ENCODE results near the gene DSCAML1.

Gene DSCAML1

DNA sequence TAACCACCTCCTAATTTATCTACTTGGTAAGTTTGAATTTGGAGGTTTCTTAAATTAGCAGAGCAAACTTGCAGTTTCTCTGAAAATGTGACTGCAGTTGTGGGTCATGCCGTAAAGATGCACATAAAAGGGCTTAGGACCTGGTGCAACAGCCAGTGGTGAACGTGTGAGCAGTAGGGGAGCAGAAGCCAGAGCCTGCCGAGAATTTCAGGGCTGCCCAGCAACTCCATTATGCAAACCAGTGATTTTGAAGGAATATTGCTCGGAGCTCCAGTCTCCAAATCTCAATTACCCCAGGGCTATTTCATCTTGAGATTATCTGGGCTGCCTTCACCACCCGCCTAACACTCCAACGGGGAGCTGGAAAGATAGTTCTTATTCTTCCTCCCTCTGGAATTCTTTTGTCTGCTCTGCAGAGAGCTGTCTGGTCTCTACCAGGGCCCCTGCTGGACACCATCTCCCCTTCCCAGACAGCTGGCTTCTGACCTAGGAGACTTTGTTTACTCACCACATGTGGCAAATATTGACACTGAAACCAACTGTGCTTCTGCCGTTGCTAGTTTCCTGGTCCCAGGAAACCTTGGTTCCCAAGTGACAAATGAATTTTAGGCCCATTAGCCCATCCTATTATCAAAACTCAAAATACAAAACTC lies 93.9 kb downstream of the DSCAML1 start:
- no peaks in the 10 kb centered on the region for H3K36me3 ChIP-seq (ENCODE audit: control insufficient read depth, insufficient read depth, low read length)
- H3K4me3 ChIP-seq (ENCODE audit: low read depth, low read length) = no peak overlapping the region
- H3K9me3 ChIP-seq (ENCODE audit: control insufficient read depth, insufficient read depth, low read depth, low read length) = no peaks in the 10 kb centered on the region
- peaks cover 28% of the 10 kb centered on the region; the same call in 1 of the 2 replicates for H3K4me1 ChIP-seq (ENCODE audit: control insufficient read depth, insufficient read depth, low read length)
- no peak overlapping the region for H3K27ac ChIP-seq (ENCODE audit: low read depth, low read length)
- no peak overlapping the region for H3K9ac ChIP-seq (ENCODE audit: low read length)
- H3K27me3 ChIP-seq (ENCODE audit: control insufficient read depth, insufficient read depth, low read length) = peaks cover 26% of the 10 kb centered on the region; the same call in 1 of the 2 replicates

GRCh38 chr11:117701781-117702180 lies 95.2 kb downstream of the DSCAML1 start:
- H3K4me1 ChIP-seq (ENCODE audit: control insufficient read depth, insufficient read depth, low read length) = peaks cover 31% of the 10 kb centered on the region
- H3K27ac ChIP-seq (ENCODE audit: low read depth, low read length) = no peak overlapping the region
- H3K36me3 ChIP-seq (ENCODE audit: control insufficient read depth, insufficient read depth, low read length) = no peaks in the 10 kb centered on the region
- peaks cover 18% of the 10 kb centered on the region; the same call in 1 of the 2 replicates for H3K27me3 ChIP-seq (ENCODE audit: control insufficient read depth, insufficient read depth, low read length)
- no peaks in the 10 kb centered on the region for H3K9me3 ChIP-seq (ENCODE audit: control insufficient read depth, insufficient read depth, low read depth, low read length)
- H3K9ac ChIP-seq (ENCODE audit: low read length) = no peak overlapping the region
- no peak overlapping the region for H3K4me3 ChIP-seq (ENCODE audit: low read depth, low read length)

- no peak overlapping the region for H3K27ac ChIP-seq (ENCODE audit: low read depth, low read length)
- peaks cover 39% of the 10 kb centered on the region for H3K4me1 ChIP-seq (ENCODE audit: control insufficient read depth, insufficient read depth, low read length)
- H3K36me3 ChIP-seq (ENCODE audit: control insufficient read depth, insufficient read depth, low read length) = no peaks in the 10 kb centered on the region
- H3K9me3 ChIP-seq (ENCODE audit: control insufficient read depth, insufficient read depth, low read depth, low read length) = no peaks in the 10 kb centered on the region
- H3K9ac ChIP-seq (ENCODE audit: low read length) = no peak overlapping the region
- peaks cover 14% of the 10 kb centered on the region; the same call in 1 of the 2 replicates for H3K27me3 ChIP-seq (ENCODE audit: control insufficient read depth, insufficient read depth, low read length)
- H3K4me3 ChIP-seq (ENCODE audit: low read depth, low read length) = no peak overlapping the region
These were observed 96.5 kb downstream of the DSCAML1 start for GRCh38 chr11:117700551-117700950.

DNA sequence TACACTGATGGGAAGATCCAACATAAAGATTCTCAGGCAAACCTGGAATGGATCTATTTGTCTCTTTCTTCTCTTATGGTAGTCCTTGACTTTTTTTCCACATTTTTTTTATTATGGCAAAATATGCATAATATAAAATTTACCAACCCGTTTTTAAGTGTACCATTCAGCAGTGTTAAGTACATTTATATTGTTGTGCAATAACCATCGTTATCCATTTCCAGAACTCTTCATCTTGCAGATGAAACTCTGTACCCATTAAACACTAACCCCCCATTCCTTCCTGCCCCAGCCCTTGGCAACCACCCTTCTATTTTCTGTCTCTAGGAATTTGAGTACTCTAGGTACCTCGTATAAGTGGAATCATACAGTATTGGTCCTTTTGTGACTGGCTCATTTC lies 99.7 kb downstream of the DSCAML1 start:
- H3K27me3 ChIP-seq (ENCODE audit: control insufficient read depth, insufficient read depth, low read length) = peaks cover 24% of the 10 kb centered on the region; the same call in 1 of the 2 replicates

GRCh38 chr11:117696540-117696939 lies 100.5 kb downstream of the DSCAML1 start:
- Histone ChIP-seq H3K9me3 (ENCODE audit: control insufficient read depth, insufficient read depth, low read depth, low read length) (no peaks in the 10 kb centered on the region), H3K36me3 (ENCODE audit: control insufficient read depth, insufficient read depth, low read length) (no peaks in the 10 kb centered on the region), H3K27me3 (ENCODE audit: control insufficient read depth, insufficient read depth, low read length) (peaks cover 24% of the 10 kb centered on the region; the same call in 1 of the 2 replicates), H3K4me1 (ENCODE audit: control insufficient read depth, insufficient read depth, low read length) (peaks cover 13% of the 10 kb centered on the region), H3K9ac (ENCODE audit: low read length) (no peak overlapping the region), H3K4me3 (ENCODE audit: low read depth, low read length) (no peak overlapping the region), H3K27ac (ENCODE audit: low read depth, low read length) (no peak overlapping the region)

More for the DNA sequence above, 99.7 kb downstream of the DSCAML1 start:
- no peak overlapping the region for H3K27ac ChIP-seq (ENCODE audit: low read depth, low read length)
- no peaks in the 10 kb centered on the region for H3K36me3 ChIP-seq (ENCODE audit: control insufficient read depth, insufficient read depth, low read length)
- H3K9me3 ChIP-seq (ENCODE audit: control insufficient read depth, insufficient read depth, low read depth, low read length) = no peaks in the 10 kb centered on the region
- H3K4me1 ChIP-seq (ENCODE audit: control insufficient read depth, insufficient read depth, low read length) = peaks cover 17% of the 10 kb centered on the region
- no peak overlapping the region for H3K4me3 ChIP-seq (ENCODE audit: low read depth, low read length)
- H3K9ac ChIP-seq (ENCODE audit: low read length) = no peak overlapping the region

DNA sequence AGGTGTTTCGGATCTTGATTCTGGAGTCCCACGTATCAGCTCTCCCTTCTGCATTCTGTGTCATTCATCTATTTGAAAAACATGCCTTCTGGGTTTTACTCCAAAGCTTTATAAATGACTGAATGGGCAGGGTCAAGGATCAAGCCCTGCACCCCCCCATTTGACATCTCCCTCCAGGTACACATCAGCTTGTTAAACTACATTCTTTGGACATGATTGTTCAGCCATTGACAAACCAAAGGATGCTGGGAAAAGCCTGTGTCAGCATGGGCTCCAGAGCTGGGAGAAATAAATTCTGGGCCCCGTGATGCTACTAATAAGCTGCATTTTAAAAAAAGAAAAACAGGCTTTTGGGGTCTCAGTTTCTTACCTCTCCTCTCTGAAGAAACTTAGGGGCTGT lies 103.7 kb downstream of the DSCAML1 start:
- no peak overlapping the region for H3K4me3 ChIP-seq (ENCODE audit: low read depth, low read length)
- H3K9ac ChIP-seq (ENCODE audit: low read length) = no peak overlapping the region
- H3K27me3 ChIP-seq (ENCODE audit: control insufficient read depth, insufficient read depth, low read length) = peaks cover 12% of the 10 kb centered on the region; the same call in 1 of the 2 replicates
- H3K27ac ChIP-seq (ENCODE audit: low read depth, low read length) = no peak overlapping the region
- H3K9me3 ChIP-seq (ENCODE audit: control insufficient read depth, insufficient read depth, low read depth, low read length) = no peaks in the 10 kb centered on the region
- no peaks in the 10 kb centered on the region for H3K36me3 ChIP-seq (ENCODE audit: control insufficient read depth, insufficient read depth, low read length)
- peaks cover 26% of the 10 kb centered on the region for H3K4me1 ChIP-seq (ENCODE audit: control insufficient read depth, insufficient read depth, low read length)

GRCh38 chr11:117691516-117691915 lies 105.5 kb downstream of the DSCAML1 start:
- H3K36me3 ChIP-seq (ENCODE audit: control insufficient read depth, insufficient read depth, low read length) = no peaks in the 10 kb centered on the region
- no peak overlapping the region for H3K4me3 ChIP-seq (ENCODE audit: low read depth, low read length)
- H3K4me1 ChIP-seq (ENCODE audit: control insufficient read depth, insufficient read depth, low read length) = peaks cover 21% of the 10 kb centered on the region
- H3K9me3 ChIP-seq (ENCODE audit: control insufficient read depth, insufficient read depth, low read depth, low read length) = no peaks in the 10 kb centered on the region
- H3K27ac ChIP-seq (ENCODE audit: low read depth, low read length) = no peak overlapping the region
- peaks cover 12% of the 10 kb centered on the region; the same call in 1 of the 2 replicates for H3K27me3 ChIP-seq (ENCODE audit: control insufficient read depth, insufficient read depth, low read length)
- no peak overlapping the region for H3K9ac ChIP-seq (ENCODE audit: low read length)

DNA sequence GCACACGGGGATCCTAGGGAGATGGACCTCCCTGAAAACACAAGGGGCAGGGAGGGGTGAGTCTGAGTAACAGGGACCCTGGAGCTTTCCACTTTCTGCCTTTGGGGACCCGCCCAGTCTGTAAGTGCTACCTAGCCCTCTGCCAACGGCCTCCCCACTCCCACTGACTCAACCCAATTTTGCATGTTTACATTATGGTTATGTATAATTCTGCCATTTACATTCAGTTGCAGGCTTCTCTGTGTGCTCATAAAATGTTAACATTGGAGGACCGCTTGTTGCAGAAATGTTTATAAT lies 105.8 kb downstream of the DSCAML1 start:
- no peak overlapping the region for H3K9ac ChIP-seq (ENCODE audit: low read length)
- no peak overlapping the region for H3K4me3 ChIP-seq (ENCODE audit: low read depth, low read length)
- peaks cover 12% of the 10 kb centered on the region; the same call in 1 of the 2 replicates for H3K27me3 ChIP-seq (ENCODE audit: control insufficient read depth, insufficient read depth, low read length)
- H3K27ac ChIP-seq (ENCODE audit: low read depth, low read length) = no peak overlapping the region
- H3K36me3 ChIP-seq (ENCODE audit: control insufficient read depth, insufficient read depth, low read length) = no peaks in the 10 kb centered on the region
- no peaks in the 10 kb centered on the region for H3K9me3 ChIP-seq (ENCODE audit: control insufficient read depth, insufficient read depth, low read depth, low read length)
- H3K4me1 ChIP-seq (ENCODE audit: control insufficient read depth, insufficient read depth, low read length) = peaks cover 17% of the 10 kb centered on the region

GRCh38 chr11:117690484-117691217 lies 106.4 kb downstream of the DSCAML1 start:
- no peak overlapping the region for H3K27ac ChIP-seq (ENCODE audit: low read depth, low read length)
- H3K9ac ChIP-seq (ENCODE audit: low read length) = no peak overlapping the region
- H3K4me1 ChIP-seq (ENCODE audit: control insufficient read depth, insufficient read depth, low read length) = peaks cover 15% of the 10 kb centered on the region
- peaks cover 11% of the 10 kb centered on the region; the same call in 1 of the 2 replicates for H3K27me3 ChIP-seq (ENCODE audit: control insufficient read depth, insufficient read depth, low read length)
- no peaks in the 10 kb centered on the region for H3K36me3 ChIP-seq (ENCODE audit: control insufficient read depth, insufficient read depth, low read length)
- no peak overlapping the region for H3K4me3 ChIP-seq (ENCODE audit: low read depth, low read length)
- H3K9me3 ChIP-seq (ENCODE audit: control insufficient read depth, insufficient read depth, low read depth, low read length) = no peaks in the 10 kb centered on the region

GRCh38 chr11:117688255-117688797 lies 108.7 kb downstream of the DSCAML1 start:
- no peaks in the 10 kb centered on the region for H3K27me3 ChIP-seq (ENCODE audit: control insufficient read depth, insufficient read depth, low read length)
- H3K36me3 ChIP-seq (ENCODE audit: control insufficient read depth, insufficient read depth, low read length) = no peaks in the 10 kb centered on the region
- H3K4me1 ChIP-seq (ENCODE audit: control insufficient read depth, insufficient read depth, low read length) = peaks cover 15% of the 10 kb centered on the region
- H3K9ac ChIP-seq (ENCODE audit: low read length) = no peak overlapping the region
- H3K9me3 ChIP-seq (ENCODE audit: control insufficient read depth, insufficient read depth, low read depth, low read length) = no peaks in the 10 kb centered on the region
- no peak overlapping the region for H3K4me3 ChIP-seq (ENCODE audit: low read depth, low read length)
- no peak overlapping the region for H3K27ac ChIP-seq (ENCODE audit: low read depth, low read length)

- peaks cover 2% of the 10 kb centered on the region; the same call in 1 of the 2 replicates for H3K27me3 ChIP-seq (ENCODE audit: control insufficient read depth, insufficient read depth, low read length)
These were observed 109.2 kb downstream of the DSCAML1 start for GRCh38 chr11:117687776-117688175.

More at GRCh38 chr11:117687776-117688175, 109.2 kb downstream of the DSCAML1 start:
- Histone ChIP-seq H3K9ac (ENCODE audit: low read length) (no peak overlapping the region), H3K9me3 (ENCODE audit: control insufficient read depth, insufficient read depth, low read depth, low read length) (no peaks in the 10 kb centered on the region), H3K36me3 (ENCODE audit: control insufficient read depth, insufficient read depth, low read length) (no peaks in the 10 kb centered on the region), H3K4me3 (ENCODE audit: low read depth, low read length) (no peak overlapping the region), H3K4me1 (ENCODE audit: control insufficient read depth, insufficient read depth, low read length) (peaks cover 15% of the 10 kb centered on the region), H3K27ac (ENCODE audit: low read depth, low read length) (no peak overlapping the region)

All from HUES6 (cell line).